DOHH2 (cell line): Measurements from ENCODE around the gene CCDC85C.

ENCODE experiments used
- H3F3A ChIP-seq: fragments of 200-600 bp; sonication (generic), shearing (Covaris generic); 2 replicates; pipeline ENCODE4 v1.6.0; 2016; ENCODE audit warnings: antibody characterized with exemption, mild to moderate bottlenecking; ENCODE audit not compliant: control insufficient read depth, insufficient read depth
- H3K27ac ChIP-seq: fragments of 200-600 bp; sonication (generic); 2 replicates; pipeline ENCODE4 v1.5.1; 2014; ENCODE audit warnings: low read depth, mild to moderate bottlenecking, low read length, moderate library complexity
- H3K27me3 ChIP-seq: fragments of 200-600 bp; sonication (generic); 2 replicates; pipeline ENCODE4 v1.6.1; 2014; ENCODE audit warnings: mild to moderate bottlenecking, low read length, mixed read lengths; ENCODE audit not compliant: control insufficient read depth
- H3K36me3 ChIP-seq: fragments of 200-600 bp; sonication (generic); 2 replicates; pipeline ENCODE4 v1.6.1; 2014; ENCODE audit warnings: mild to moderate bottlenecking, low read length, moderate library complexity, mixed read lengths; ENCODE audit not compliant: control insufficient read depth
- H3K4me1 ChIP-seq: fragments of 200-600 bp; sonication (generic); 2 replicates; pipeline ENCODE4 v1.6.1; 2014; ENCODE audit warnings: mild to moderate bottlenecking, low read length, mixed read lengths; ENCODE audit not compliant: control insufficient read depth
- H3K4me2 ChIP-seq: fragments of 200-600 bp; sonication (generic); 2 replicates; pipeline ENCODE4 v1.6.0; 2014; ENCODE audit warnings: mild to moderate bottlenecking, low read length, moderate library complexity
- H3K4me3 ChIP-seq: fragments of 200-600 bp; sonication (generic); 2 replicates; pipeline ENCODE4 v1.5.1; 2014; ENCODE audit warnings: mild to moderate bottlenecking, low read length, mixed read lengths
- H3K79me2 ChIP-seq: fragments of 200-600 bp; sonication (generic); 2 replicates; pipeline ENCODE4 v1.6.1; 2014; ENCODE audit warnings: mild to moderate bottlenecking, low read length, mixed read lengths; ENCODE audit not compliant: control insufficient read depth
- H3K9me2 ChIP-seq: fragments of 200-600 bp; sonication (generic); replicated peaks from 2 replicates; pipeline ENCODE4 v1.6.1; 2014; ENCODE audit warnings: mild to moderate bottlenecking, low read length, mixed read lengths; ENCODE audit not compliant: control insufficient read depth
- H3K9me3 ChIP-seq: fragments of 200-600 bp; sonication (generic); 2 replicates; pipeline ENCODE4 v1.6.1; 2014; ENCODE audit warnings: antibody characterized with exemption, low read length, mixed read lengths; ENCODE audit not compliant: control insufficient read depth, insufficient read depth
- H4K20me1 ChIP-seq: fragments of 200-600 bp; sonication (generic); 2 replicates; pipeline ENCODE4 v1.6.0; 2014; ENCODE audit warnings: low read depth, mild to moderate bottlenecking, antibody characterized with exemption, low read length, moderate library complexity; ENCODE audit not compliant: control insufficient read depth, insufficient read depth
- EZH2phosphoT487 ChIP-seq: fragments of 200-600 bp; sonication (generic); IDR thresholded peaks from 2 replicates; pipeline ENCODE4 v1.6.1; 2017; ENCODE audit warnings: borderline replicate concordance, mild to moderate bottlenecking, antibody characterized with exemption, low read length, moderate library complexity, mixed read lengths
- TF ChIP-seq, protein P1 (sequence below): fragments of 200-600 bp; sonication (generic); IDR thresholded peaks from one replicate; pipeline ENCODE4 v1.5.1; 2014; ENCODE audit warnings: antibody characterized with exemption, mild to moderate bottlenecking, low read depth, low read length; ENCODE audit not compliant: poor library complexity, severe bottlenecking

Gene CCDC85C

DNA sequence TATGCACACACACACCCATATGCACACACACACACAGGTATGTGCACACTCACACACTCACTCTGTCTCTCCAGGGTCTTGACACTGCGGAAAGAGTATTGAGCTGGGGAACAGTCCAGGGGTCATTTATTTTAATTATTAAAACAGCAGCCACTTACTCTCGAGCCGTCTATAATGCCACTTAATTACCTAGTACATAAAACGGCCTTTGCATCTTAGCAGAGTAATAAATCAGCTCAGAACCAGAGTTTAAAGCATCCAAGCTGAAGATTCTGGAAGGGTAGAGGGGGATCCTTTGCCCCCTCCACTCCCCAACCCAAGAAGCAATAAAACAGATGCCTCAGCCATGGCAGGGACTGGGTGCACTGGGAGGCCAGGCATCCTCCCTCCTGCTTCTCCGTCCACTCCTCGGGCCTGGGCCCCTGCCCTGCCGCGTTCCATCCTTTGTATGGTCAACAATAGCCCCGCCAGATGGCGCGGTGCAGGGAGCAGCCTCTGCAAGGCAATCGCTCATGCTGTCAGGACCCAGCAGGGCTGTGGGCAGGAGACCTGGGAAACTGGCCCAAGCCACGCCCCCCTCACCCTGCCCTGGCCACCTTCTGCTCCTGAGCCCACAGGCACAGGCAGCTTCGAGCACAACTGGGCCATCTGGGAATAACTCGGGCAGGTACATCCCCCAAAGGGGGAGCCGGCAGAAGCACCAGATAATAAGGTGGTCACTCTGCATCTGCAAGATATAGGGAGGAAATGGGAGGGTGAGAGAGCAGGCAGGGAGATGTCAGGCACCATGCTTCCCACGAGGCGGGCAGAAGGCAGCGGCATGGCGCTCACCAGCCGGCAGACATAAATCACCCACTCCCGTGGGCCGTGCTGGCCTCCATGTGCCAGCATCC, 40.9 kb downstream of the CCDC85C start:
- Histone ChIP-seq H3K9me2 (no peaks in the 10 kb centered on the region), H3F3A (no peaks in the 10 kb centered on the region), H4K20me1 (no peaks in the 10 kb centered on the region), H3K27me3 (no peaks in the 10 kb centered on the region), H3K4me3 (no peak overlapping the region), H3K36me3 (no peaks in the 10 kb centered on the region), H3K4me2 (no peak overlapping the region), H3K4me1 (no peaks in the 10 kb centered on the region), H3K27ac (no peak overlapping the region), H3K79me2 (no peaks in the 10 kb centered on the region), H3K9me3 (no peaks in the 10 kb centered on the region)
- TF ChIP-seq EZH2phosphoT487 = no peak
- TF ChIP-seq, protein P1, sequence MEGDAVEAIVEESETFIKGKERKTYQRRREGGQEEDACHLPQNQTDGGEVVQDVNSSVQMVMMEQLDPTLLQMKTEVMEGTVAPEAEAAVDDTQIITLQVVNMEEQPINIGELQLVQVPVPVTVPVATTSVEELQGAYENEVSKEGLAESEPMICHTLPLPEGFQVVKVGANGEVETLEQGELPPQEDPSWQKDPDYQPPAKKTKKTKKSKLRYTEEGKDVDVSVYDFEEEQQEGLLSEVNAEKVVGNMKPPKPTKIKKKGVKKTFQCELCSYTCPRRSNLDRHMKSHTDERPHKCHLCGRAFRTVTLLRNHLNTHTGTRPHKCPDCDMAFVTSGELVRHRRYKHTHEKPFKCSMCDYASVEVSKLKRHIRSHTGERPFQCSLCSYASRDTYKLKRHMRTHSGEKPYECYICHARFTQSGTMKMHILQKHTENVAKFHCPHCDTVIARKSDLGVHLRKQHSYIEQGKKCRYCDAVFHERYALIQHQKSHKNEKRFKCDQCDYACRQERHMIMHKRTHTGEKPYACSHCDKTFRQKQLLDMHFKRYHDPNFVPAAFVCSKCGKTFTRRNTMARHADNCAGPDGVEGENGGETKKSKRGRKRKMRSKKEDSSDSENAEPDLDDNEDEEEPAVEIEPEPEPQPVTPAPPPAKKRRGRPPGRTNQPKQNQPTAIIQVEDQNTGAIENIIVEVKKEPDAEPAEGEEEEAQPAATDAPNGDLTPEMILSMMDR = no peak

GRCh38 chr14:99561864-99562263, 42.1 kb downstream of the CCDC85C start:
- Histone ChIP-seq H3K36me3 (no peaks in the 10 kb centered on the region), H3K27ac (no peak overlapping the region), H3K27me3 (no peaks in the 10 kb centered on the region), H3K9me2 (no peaks in the 10 kb centered on the region), H3K79me2 (no peaks in the 10 kb centered on the region), H3K4me2 (no peak overlapping the region), H3F3A (no peaks in the 10 kb centered on the region), H4K20me1 (no peaks in the 10 kb centered on the region), H3K4me1 (no peaks in the 10 kb centered on the region), H3K4me3 (no peak overlapping the region), H3K9me3 (no peaks in the 10 kb centered on the region)
- TF ChIP-seq EZH2phosphoT487 = no peak

- Histone ChIP-seq H3K27ac (no peak overlapping the region), H3K4me3 (no peak overlapping the region), H3K4me2 (no peak overlapping the region), H3K27me3 (no peaks in the 10 kb centered on the region), H4K20me1 (no peaks in the 10 kb centered on the region), H3K36me3 (no peaks in the 10 kb centered on the region), H3K9me3 (no peaks in the 10 kb centered on the region), H3K9me2 (no peaks in the 10 kb centered on the region), H3K79me2 (no peaks in the 10 kb centered on the region), H3K4me1 (no peaks in the 10 kb centered on the region), H3F3A (no peaks in the 10 kb centered on the region)
- TF ChIP-seq, protein P1 = no peak
These were observed 42.9 kb downstream of the CCDC85C start for GRCh38 chr14:99560922-99561683.

GRCh38 chr14:99560403-99560802, 43.6 kb downstream of the CCDC85C start:
- TF ChIP-seq, protein P1 = no peak
- no peak for TF ChIP-seq EZH2phosphoT487
- H3K27me3 ChIP-seq = no peaks in the 10 kb centered on the region
- H3K4me1 ChIP-seq = no peaks in the 10 kb centered on the region
- no peaks in the 10 kb centered on the region for H3K9me3 ChIP-seq
- H3K4me3 ChIP-seq = no peak overlapping the region
- no peak overlapping the region for H3K4me2 ChIP-seq
- no peaks in the 10 kb centered on the region for H3K9me2 ChIP-seq
- H3K27ac ChIP-seq = no peak overlapping the region
- H3F3A ChIP-seq = no peaks in the 10 kb centered on the region
- H4K20me1 ChIP-seq = no peaks in the 10 kb centered on the region
- no peaks in the 10 kb centered on the region for H3K36me3 ChIP-seq
- no peaks in the 10 kb centered on the region for H3K79me2 ChIP-seq
